T-helper 2 cell (primary cell): ENCODE data around the gene PANK4.
"Not testable (repeated sequence)": the region's sequence is repeated elsewhere in the genome, so short reads cannot be mapped to it uniquely, and the experiment has no call there.

Experiments
- DNase-seq, 5 experiments: peaks; one replicate each; pipeline versions ENCODE4 v3.0.0 to v3.0.0-alpha.2; 2012 to 2022
- total RNA-seq, 2 donors: gene quantifications; one replicate each; lab custom pipeline; 2026; lab: John Stamatoyannopoulos, UW

Gene PANK4
- 42.4 to 43.2 reads per million in 2 donors for total RNA-seq

GRCh38 chr1:2525920-2526823 is at the start of gene PANK4:
Gene PANK4 (minus strand): TSS chr1:2526596. CDS start chr1:2526587, 9 bp downstream.
- DNase-seq: peak; percentile 75 to 97 (median 81)

- DNase-seq: no peak
These were observed 48.0 kb upstream of the PANK4 start for GRCh38 chr1:2574350-2574749.

GRCh38 chr1:2573250-2573920 is 47.0 kb upstream of the PANK4 start:
- DNase-seq: no peak

- no peak for DNase-seq
These were observed 45.0 kb upstream of the PANK4 start for GRCh38 chr1:2571348-2571747.

- DNase-seq: no peak
These were observed 43.9 kb upstream of the PANK4 start for GRCh38 chr1:2570332-2570731.

GRCh38 chr1:2569703-2570102 is 43.3 kb upstream of the PANK4 start:
- not testable (repeated sequence) for DNase-seq

GRCh38 chr1:2569060-2569459 is 42.7 kb upstream of the PANK4 start:
- DNase-seq: no peak

- DNase-seq: not testable (repeated sequence)
These were observed 41.9 kb upstream of the PANK4 start for GRCh38 chr1:2568187-2568816.

GRCh38 chr1:2567083-2567679 is 40.8 kb upstream of the PANK4 start:
- no peak for DNase-seq

GRCh38 chr1:2566101-2567045 is 40.0 kb upstream of the PANK4 start:
- DNase-seq: no peak

GRCh38 chr1:2564815-2565374 is 38.5 kb upstream of the PANK4 start:
- no peak for DNase-seq

- no peak for DNase-seq
These were observed 37.8 kb upstream of the PANK4 start for GRCh38 chr1:2564006-2564814.

- no peak for DNase-seq
These were observed 36.8 kb upstream of the PANK4 start for GRCh38 chr1:2563205-2563604.

- no peak for DNase-seq
These were observed 35.8 kb upstream of the PANK4 start for GRCh38 chr1:2561898-2562895.

- DNase-seq: no peak
These were observed 35.0 kb upstream of the PANK4 start for GRCh38 chr1:2561446-2561845.

GRCh38 chr1:2560299-2561073 is 34.1 kb upstream of the PANK4 start:
- DNase-seq: no peak

- no peak for DNase-seq
These were observed 33.3 kb upstream of the PANK4 start for GRCh38 chr1:2559509-2560298.

GRCh38 chr1:2558861-2559260 is 32.5 kb upstream of the PANK4 start:
- DNase-seq: no peak
